Stomach (tissue), 4 donors: Measurements from ENCODE around the gene SLC24A3.

Experiments
- CTCF ChIP-seq, 7 experiments: fragments of 450-650 bp in 4 of 7; fragments of 200-600 bp in 3 of 7; sonication (generic) in 3 of 7; IDR thresholded peaks; one replicate each; pipeline ENCODE4 v1.5.1; 2016 to 2019; ENCODE audit warnings: antibody characterized with exemption in 7 of 7, control low read depth in 2 of 7, mild to moderate bottlenecking in 1 of 7
- POLR2A ChIP-seq, 4 donors: fragments of 450-650 bp; IDR thresholded peaks; one replicate each; pipeline ENCODE4 v1.6.1; 2016; ENCODE audit warnings: antibody characterized with exemption in 4 of 4, control low read depth in 2 of 4, mild to moderate bottlenecking in 1 of 4, moderate library complexity in 1 of 4

- no peak for TF ChIP-seq CTCF (IDR thresholded peaks at IDR 0.05)
- no peak for TF ChIP-seq POLR2A (IDR thresholded peaks at IDR 0.05)
Observed at GRCh38 chr20:19554666-19555065, 342.2 kb downstream of the SLC24A3 start.
